ENCODE measurements around the gene SGSH.
A peak's percentile ranks its signal among the peaks of the same experiment; 100 is the strongest.

The SGSH gene

DNA sequence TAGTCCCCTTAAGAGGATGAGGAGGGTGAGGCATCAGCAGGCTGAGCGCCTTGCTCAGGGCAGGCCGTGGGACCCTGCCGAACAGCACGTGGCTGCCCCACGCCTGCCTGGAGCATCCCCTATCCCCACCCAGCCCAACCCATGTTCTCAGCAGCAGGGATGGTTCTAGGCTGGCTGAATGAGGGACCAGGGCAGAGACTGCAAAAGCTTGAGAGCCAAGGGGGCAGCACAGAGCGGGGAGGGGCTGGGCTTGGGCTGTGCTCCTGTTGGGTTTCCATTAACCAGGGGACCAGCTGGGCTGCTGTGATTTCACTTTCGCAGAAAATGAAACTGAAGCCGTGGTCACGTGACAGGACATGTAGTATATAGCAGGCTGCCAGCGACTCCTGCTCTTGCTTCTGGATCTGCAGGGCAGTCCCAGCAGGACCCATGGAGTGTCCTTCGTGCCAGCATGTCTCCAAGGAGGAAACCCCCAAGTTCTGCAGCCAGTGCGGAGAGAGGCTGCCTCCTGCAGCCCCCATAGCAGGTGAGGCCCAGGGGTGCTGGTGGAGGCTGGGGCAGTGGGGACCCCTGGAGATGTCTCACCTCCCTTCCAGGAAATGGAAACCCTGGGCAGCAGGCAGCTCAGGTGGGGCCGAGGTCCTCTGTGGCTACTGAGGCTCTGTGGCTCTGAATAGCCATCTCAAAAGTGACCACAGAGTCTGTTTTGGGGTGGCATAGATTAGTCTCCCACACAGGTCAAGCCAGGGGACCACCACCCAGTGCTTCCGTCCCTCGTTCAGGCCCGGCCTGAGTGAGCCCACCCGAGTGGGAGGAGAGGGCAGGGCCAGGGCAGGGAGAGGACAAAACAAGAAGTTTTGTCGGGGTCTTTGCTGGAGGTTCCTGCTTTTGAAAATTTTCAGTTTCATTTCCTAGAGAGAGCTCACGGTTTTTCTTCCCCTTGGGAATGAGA is 43.4 kb upstream of the SGSH start:
- H3K4me3 ChIP-seq (replicated peaks; ENCODE audit: low read depth, low read length), result peak overlapping the region; percentile 14
- TF ChIP-seq, protein P1, sequence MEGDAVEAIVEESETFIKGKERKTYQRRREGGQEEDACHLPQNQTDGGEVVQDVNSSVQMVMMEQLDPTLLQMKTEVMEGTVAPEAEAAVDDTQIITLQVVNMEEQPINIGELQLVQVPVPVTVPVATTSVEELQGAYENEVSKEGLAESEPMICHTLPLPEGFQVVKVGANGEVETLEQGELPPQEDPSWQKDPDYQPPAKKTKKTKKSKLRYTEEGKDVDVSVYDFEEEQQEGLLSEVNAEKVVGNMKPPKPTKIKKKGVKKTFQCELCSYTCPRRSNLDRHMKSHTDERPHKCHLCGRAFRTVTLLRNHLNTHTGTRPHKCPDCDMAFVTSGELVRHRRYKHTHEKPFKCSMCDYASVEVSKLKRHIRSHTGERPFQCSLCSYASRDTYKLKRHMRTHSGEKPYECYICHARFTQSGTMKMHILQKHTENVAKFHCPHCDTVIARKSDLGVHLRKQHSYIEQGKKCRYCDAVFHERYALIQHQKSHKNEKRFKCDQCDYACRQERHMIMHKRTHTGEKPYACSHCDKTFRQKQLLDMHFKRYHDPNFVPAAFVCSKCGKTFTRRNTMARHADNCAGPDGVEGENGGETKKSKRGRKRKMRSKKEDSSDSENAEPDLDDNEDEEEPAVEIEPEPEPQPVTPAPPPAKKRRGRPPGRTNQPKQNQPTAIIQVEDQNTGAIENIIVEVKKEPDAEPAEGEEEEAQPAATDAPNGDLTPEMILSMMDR (IDR thresholded peaks at IDR 0.05; ENCODE audit: low read length, missing control alignments), result no peak
- peak; percentile 80 for DNase-seq (ENCODE audit: low read depth)

DNA sequence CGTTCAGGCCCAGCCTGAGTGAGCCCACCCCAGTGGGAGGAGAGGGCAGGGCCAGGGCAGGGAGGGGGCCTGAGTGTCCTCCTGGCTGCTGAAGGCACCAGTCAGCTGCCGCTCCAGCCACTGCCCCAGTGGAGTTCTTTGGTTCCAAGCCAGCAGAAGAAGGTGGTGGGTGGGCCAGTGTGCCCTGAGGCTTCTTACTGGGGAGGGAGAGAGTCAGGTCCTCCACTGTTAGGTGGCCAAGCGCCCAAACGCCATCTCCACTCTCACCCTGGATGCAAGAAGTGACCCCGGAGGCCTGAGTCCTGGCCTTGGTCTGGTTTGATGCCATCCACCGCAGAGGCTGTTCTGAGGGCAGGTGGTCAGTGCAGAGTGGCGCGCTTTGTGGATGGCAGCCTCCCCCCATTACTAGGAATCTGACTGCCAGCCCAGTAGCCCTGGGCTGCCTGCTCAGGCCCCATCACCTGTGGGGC is 42.7 kb upstream of the SGSH start:
- peak overlapping the region; percentile 73 for H3K4me3 ChIP-seq (replicated peaks; ENCODE audit: low read depth, low read length)
- TF ChIP-seq, protein P1 (IDR thresholded peaks at IDR 0.05; ENCODE audit: low read length, missing control alignments), result no peak
- DNase-seq (ENCODE audit: low read depth), result no peak

DNA sequence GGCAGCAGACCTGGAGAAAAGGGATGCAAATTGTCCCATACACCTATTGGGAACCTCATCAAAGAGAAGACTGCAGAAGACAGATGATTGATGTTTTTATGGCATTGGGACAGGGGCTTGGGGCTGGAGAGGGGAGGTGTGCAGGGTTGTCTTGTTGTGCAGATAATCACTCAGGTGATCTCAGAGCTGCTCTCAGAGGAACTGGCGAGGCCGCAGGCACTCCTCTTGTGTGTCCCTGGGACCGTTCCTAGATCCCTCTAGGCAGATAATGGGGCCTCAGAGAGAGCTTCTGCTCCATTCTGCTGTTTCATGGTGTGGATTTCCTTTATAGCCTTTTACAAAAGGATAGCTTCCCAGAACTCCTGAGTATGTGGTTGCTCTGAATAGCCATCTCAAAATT is 42.2 kb upstream of the SGSH start:
- TF ChIP-seq, protein P1 (IDR thresholded peaks at IDR 0.05; ENCODE audit: low read length, missing control alignments), result no peak
- no peak for DNase-seq (ENCODE audit: low read depth)
- H3K4me3 ChIP-seq (replicated peaks; ENCODE audit: low read depth, low read length), result peak overlapping the region; percentile 73

DNA sequence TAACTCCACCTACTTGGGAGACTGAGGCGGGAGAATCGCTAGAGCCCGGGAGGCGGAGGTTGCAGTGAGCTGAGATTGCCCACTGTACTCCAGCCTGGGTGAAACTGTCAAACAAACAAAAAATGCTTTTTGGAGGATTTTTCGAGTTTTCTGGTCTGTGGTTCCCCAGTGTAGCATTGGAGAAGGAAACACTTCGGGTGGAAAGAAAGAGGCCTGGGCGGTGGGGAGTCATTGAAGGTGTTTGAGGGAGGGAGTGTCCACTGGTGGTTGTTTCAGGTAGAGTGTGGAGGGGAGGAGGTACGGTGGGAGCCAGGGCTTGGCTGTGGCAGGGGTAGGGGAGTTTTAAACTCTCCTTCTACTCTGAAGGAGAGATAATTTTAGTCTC is 41.8 kb upstream of the SGSH start:
- TF ChIP-seq, protein P1 (IDR thresholded peaks at IDR 0.05; ENCODE audit: low read length, missing control alignments), result no peak
- DNase-seq (ENCODE audit: low read depth), result no peak
- peak overlapping the region; percentile 73 for H3K4me3 ChIP-seq (replicated peaks; ENCODE audit: low read depth, low read length)

DNA sequence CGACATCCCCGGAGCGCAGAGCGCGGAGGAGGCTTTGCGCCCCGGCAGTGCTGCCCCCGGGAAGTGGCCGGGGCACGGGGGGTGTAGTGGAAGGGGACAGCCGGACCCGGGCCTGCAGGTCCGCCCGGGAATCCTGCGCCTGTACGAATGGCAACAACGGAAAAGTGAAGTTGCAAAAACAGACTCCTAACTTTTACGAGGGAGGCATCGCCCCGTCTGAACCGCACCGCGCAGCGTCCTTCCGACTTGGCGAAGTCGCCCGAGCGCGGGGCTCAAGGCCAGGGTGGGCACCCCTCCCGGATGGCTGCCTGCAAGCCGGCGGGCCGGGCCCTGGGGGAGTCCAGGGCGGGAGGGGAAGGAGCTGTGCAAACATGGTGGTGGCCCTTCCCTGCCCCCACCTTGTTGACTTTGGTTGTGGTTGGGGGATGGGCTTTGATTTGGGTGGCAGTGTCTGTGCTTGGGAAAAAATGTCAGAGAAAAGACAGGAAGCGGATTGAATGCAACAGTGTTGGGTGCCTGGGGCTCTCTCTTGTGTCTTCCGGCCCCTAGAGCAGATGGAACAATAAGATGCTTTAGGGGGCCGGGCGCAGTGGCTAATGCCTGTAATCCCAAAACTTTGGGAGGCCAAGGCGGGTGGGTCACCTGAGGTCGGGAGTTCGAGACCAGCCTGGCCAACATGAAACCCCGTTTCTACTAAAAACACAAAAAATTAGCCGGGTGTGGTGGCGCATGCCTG is 41.2 kb upstream of the SGSH start:
- DNase-seq (ENCODE audit: low read depth), result peak; percentile 64
- TF ChIP-seq, protein P1 (IDR thresholded peaks at IDR 0.05; ENCODE audit: low read length, missing control alignments), result no peak
- peak overlapping the region; percentile 73 for H3K4me3 ChIP-seq (replicated peaks; ENCODE audit: low read depth, low read length)

DNA sequence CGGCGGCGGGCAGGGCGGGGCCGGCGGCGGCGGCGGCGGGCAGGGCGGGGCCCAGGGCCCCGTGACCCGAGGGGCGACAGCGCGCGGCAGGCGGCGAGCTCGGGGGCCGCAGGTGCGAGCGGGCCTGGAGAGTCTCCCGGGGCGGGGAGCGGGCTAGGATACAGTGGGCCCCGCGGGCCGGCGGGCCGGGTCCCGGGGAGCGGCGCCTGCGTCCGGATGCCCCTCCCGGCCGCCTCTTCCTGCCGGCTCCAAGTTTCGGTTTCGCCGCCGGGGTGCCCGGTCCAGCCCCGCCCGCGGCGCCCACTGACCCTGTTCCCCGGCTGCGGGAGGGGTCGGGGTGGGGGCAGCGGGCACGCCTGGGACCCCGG is 40.6 kb upstream of the SGSH start, which contains the start of gene RNF213:
Gene RNF213 (plus strand): TSS at position 62 of the 368 bp plus-strand sequence. CDS start 2,830 bp downstream, outside the sequence.
- TF ChIP-seq, protein P1 (IDR thresholded peaks at IDR 0.05; ENCODE audit: low read length, missing control alignments), result no peak
- peak within 1 kb of the TSS; percentile 73 for H3K4me3 ChIP-seq (replicated peaks; ENCODE audit: low read depth, low read length)
- DNase-seq (ENCODE audit: low read depth), result peak; percentile 16

Data from fibroblast of pulmonary artery (primary cell).